BJ (cell line): ENCODE data around the gene GULP1. TPM values are rescaled to one million over a fixed set of nuclear protein-coding genes. Genes with fewer than 3 reads are reported as not detected.

Source experiments
- CTCF ChIA-PET: fragments of 350-600 bp; formaldehyde crosslinking; extraction: SDS; loops from one replicate; lab custom pipeline; 2021; ENCODE audit warnings: antibody characterized with exemption, inconsistent platforms; lab: Yijun Ruan, JAX
- POLR2A ChIA-PET: fragments of 300-600 bp; sonication (Branson Sonifier 250); formaldehyde crosslinking; extraction: SDS; loops from one replicate; lab custom pipeline; 2021; ENCODE audit warnings: antibody characterized with exemption; lab: Charles Lee
- DNase-seq: peaks from one replicate; pipeline ENCODE4 v3.0.0-alpha.2; 2011; ENCODE audit warnings: low read depth
- H3K27me3 ChIP-seq: 2 replicates; pipeline ENCODE4 v1.6.0; 2011; ENCODE audit warnings: low read length; ENCODE audit not compliant: control insufficient read depth, insufficient read depth
- H3K36me3 ChIP-seq: 2 replicates; pipeline ENCODE4 v1.5.1; 2011; ENCODE audit warnings: low read length; ENCODE audit not compliant: control insufficient read depth, insufficient read depth
- H3K4me3 ChIP-seq: 2 replicates; pipeline ENCODE4 v1.5.1; 2011; ENCODE audit warnings: low read depth, mild to moderate bottlenecking, control low read depth, low read length
- CTCF ChIP-seq: IDR thresholded peaks from 2 replicates; pipeline ENCODE4 v1.5.1; 2011; ENCODE audit warnings: low read depth, mild to moderate bottlenecking, control low read depth, inconsistent platforms, low read length, moderate library complexity; ENCODE audit not compliant: insufficient read depth
- polyA plus RNA-seq: library from polyadenylated mRNA; depleted of rRNA; stranded (reverse); fragments of >200 nt; gene quantifications from 2 replicates; pipeline ENCODE4 v1.2.3, GENCODE V29; 2011

GULP1 gene
- polyA plus RNA-seq, 1 experiment: 31.0 TPM

GRCh38 chr2:188576006-188576405 is 284.3 kb downstream of the GULP1 start:
- H3K36me3 ChIP-seq: no peaks in the 10 kb centered on the region
- no peak overlapping the region for H3K4me3 ChIP-seq
- no peaks in the 10 kb centered on the region for H3K27me3 ChIP-seq
- DNase-seq: no peak
- CTCF ChIA-PET: interaction anchor here (0.6 kb wide), 1 partner anchor 1344 kb away, joined by 4 read pairs; no protein-coding TSS in a partner anchor
- TF ChIP-seq CTCF: no peak
- POLR2A ChIA-PET: no interaction called here

GRCh38 chr2:188576651-188577050 is 285.0 kb downstream of the GULP1 start:
- ChIA-PET POLR2A (no interaction called here), CTCF (interaction anchor here (0.6 kb wide), 1 partner anchor 1343 kb away, joined by 4 read pairs; no protein-coding TSS in a partner anchor)
- TF ChIP-seq CTCF: no peak
- DNase-seq: peak; percentile 30
- Histone ChIP-seq H3K27me3 (no peaks in the 10 kb centered on the region), H3K36me3 (no peaks in the 10 kb centered on the region), H3K4me3 (no peak overlapping the region)

- no peak for TF ChIP-seq CTCF
- ChIA-PET POLR2A (no interaction called here), CTCF (no interaction called here)
- Histone ChIP-seq H3K4me3 (no peak overlapping the region), H3K27me3 (no peaks in the 10 kb centered on the region), H3K36me3 (no peaks in the 10 kb centered on the region)
- no peak for DNase-seq
Observed at GRCh38 chr2:188577231-188577630, 285.6 kb downstream of the GULP1 start.

- no peaks in the 10 kb centered on the region for H3K36me3 ChIP-seq
- DNase-seq: no peak
- TF ChIP-seq CTCF: no peak
- H3K27me3 ChIP-seq: no peaks in the 10 kb centered on the region
- no peak overlapping the region for H3K4me3 ChIP-seq
- POLR2A ChIA-PET: no interaction called here
- CTCF ChIA-PET: no interaction called here
Observed at GRCh38 chr2:188580738-188581137, 289.1 kb downstream of the GULP1 start.

- POLR2A ChIA-PET: interaction anchor here (0.7 kb wide), 1 partner anchor 467 kb away, joined by 4 read pairs; no protein-coding TSS in a partner anchor
- Histone ChIP-seq H3K36me3 (no peaks in the 10 kb centered on the region), H3K27me3 (no peaks in the 10 kb centered on the region), H3K4me3 (no peak overlapping the region)
- TF ChIP-seq CTCF: no peak
- CTCF ChIA-PET: no interaction called here
- DNase-seq: no peak
Observed at GRCh38 chr2:188582211-188582610, 290.5 kb downstream of the GULP1 start.
